Type B pancreatic cell (in vitro differentiated cells): ENCODE results near the gene KIRREL3. TPM values are rescaled to one million over a fixed set of nuclear protein-coding genes. Genes with fewer than 3 reads are reported as not detected.

Experiments
- DNase-seq: peaks from one replicate; pipeline ENCODE4 v3.0.0; 2021; ENCODE audit warnings: mixed read lengths; ENCODE audit not compliant: unreplicated experiment; ENCODE audit errors: extremely low spot score
- H3K27ac Mint-ChIP-seq: 2 replicates; pipeline ENCODE4 v1.8.0; 2021; ENCODE audit warnings: mild to moderate bottlenecking, mixed read lengths
- H3K27me3 Mint-ChIP-seq: 2 replicates; pipeline ENCODE4 v1.8.0; 2021; ENCODE audit warnings: mixed read lengths
- H3K36me3 Mint-ChIP-seq: 2 replicates; pipeline ENCODE4 v1.8.0; 2021; ENCODE audit warnings: mixed read lengths
- H3K4me1 Mint-ChIP-seq: one replicate; pipeline ENCODE4 v1.8.0; 2021; ENCODE audit warnings: mixed read lengths; ENCODE audit not compliant: unreplicated experiment
- H3K4me3 Mint-ChIP-seq: 2 replicates; pipeline ENCODE4 v1.8.0; 2021; ENCODE audit warnings: mild to moderate bottlenecking, mixed read lengths
- H3K9me3 Mint-ChIP-seq: 2 replicates; pipeline ENCODE4 v1.8.0; 2021; ENCODE audit warnings: mixed read lengths
- total RNA-seq: library from RNA; stranded (reverse); gene quantifications from 2 replicates; pipeline ENCODE4 v1.2.1, GENCODE V29; 2021; ENCODE audit warnings: low replicate concordance
- TF ChIP-seq, protein P1 (sequence below): fragments of 200-600 bp; sonication (generic); conservative IDR thresholded peaks from 2 replicates; pipeline ENCODE4 v1.5.0; 2021; ENCODE audit warnings: antibody characterized with exemption, mild to moderate bottlenecking

Gene KIRREL3
- total RNA-seq, 1 donor from 2014 or later: 4.1 TPM

DNA sequence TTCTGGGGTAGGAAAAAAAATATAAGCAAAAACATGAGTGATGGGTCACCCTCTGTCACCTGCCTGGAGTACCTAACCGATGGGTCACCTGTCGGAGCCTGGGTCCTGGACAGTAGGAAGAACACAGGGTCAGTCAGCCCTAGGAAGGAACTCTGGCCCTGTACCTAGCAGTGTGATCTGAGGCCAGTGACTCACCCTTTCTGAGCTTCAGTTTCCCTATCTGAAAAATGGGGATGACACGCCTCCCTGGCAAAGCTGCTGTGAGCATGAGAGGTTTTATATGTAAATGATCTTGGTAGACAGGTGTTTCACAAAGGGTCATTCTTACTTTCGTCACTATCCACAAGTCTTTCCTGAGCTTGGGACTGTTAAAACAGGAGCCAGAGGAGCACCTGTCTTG, 463.1 kb downstream of the KIRREL3 start:
- Mint-ChIP-seq H3K4me3 (no peak overlapping the region), H3K36me3 (no peaks in the 10 kb centered on the region), H3K9me3 (no peaks in the 10 kb centered on the region), H3K27me3 (peaks cover 44% of the 10 kb centered on the region), H3K4me1 (peaks cover 5% of the 10 kb centered on the region), H3K27ac (no peak overlapping the region)
- DNase-seq: no peak
- TF ChIP-seq, protein P1, sequence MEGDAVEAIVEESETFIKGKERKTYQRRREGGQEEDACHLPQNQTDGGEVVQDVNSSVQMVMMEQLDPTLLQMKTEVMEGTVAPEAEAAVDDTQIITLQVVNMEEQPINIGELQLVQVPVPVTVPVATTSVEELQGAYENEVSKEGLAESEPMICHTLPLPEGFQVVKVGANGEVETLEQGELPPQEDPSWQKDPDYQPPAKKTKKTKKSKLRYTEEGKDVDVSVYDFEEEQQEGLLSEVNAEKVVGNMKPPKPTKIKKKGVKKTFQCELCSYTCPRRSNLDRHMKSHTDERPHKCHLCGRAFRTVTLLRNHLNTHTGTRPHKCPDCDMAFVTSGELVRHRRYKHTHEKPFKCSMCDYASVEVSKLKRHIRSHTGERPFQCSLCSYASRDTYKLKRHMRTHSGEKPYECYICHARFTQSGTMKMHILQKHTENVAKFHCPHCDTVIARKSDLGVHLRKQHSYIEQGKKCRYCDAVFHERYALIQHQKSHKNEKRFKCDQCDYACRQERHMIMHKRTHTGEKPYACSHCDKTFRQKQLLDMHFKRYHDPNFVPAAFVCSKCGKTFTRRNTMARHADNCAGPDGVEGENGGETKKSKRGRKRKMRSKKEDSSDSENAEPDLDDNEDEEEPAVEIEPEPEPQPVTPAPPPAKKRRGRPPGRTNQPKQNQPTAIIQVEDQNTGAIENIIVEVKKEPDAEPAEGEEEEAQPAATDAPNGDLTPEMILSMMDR: no peak

DNA sequence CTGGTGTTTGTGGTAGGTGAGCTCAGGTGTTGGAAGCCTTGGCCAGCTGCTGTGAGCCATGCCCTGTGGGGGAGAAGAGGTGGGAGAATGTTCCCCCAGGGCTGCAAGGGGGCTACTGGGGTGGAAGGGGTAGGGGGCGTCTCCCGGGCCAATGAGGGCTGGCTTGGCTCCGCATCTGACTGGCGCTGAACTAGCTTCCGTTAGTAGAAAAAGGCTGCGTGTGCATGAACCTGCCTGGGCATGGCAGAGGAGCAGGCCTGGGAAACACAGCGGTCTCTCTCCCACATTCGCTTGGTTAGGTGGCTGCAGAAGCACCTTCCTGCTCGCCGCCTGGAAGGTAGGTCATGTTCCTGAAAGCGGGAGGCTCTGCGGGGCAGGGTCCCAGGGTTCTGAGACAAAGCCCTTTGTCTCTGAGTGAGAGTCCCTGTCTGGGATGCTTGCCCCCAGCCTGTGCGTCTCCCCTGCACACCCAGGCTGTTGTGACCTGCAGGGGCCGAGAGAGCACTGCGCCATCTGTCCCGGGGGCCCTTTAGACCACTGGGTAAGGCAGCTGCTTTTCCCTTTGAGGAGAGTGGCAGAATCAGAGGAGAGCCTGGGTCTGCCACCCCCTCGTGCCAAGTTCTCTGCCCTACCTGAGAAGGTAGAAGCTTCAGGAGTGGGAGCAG, 466.3 kb downstream of the KIRREL3 start:
- H3K36me3 Mint-ChIP-seq: no peaks in the 10 kb centered on the region
- TF ChIP-seq, protein P1: no peak
- DNase-seq: no peak
- peaks cover 32% of the 10 kb centered on the region for H3K27me3 Mint-ChIP-seq
- no peaks in the 10 kb centered on the region for H3K9me3 Mint-ChIP-seq
- peaks cover 5% of the 10 kb centered on the region for H3K4me1 Mint-ChIP-seq
- H3K4me3 Mint-ChIP-seq: no peak overlapping the region
- H3K27ac Mint-ChIP-seq: no peak overlapping the region

DNA sequence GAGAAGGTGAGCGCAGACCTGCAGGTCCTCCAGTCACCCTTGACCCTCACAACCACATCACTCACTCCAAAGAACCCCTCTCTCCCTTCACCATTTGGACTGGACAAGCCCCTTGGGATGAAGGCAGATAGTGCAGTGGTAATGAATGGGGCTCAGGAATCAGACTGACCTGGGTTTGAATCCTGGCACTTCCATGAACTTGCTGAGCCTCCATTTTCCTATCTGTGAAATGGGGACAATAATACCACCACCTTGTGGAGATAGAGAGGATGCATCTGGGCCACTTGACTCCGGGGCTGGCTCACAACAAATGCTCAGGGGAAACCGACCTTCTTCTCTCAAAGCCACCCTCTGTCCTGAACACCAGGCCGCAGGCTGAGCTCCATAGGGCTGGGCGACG, 467.0 kb downstream of the KIRREL3 start:
- H3K27me3 Mint-ChIP-seq: peaks cover 30% of the 10 kb centered on the region
- TF ChIP-seq, protein P1: no peak
- H3K36me3 Mint-ChIP-seq: no peaks in the 10 kb centered on the region
- H3K27ac Mint-ChIP-seq: no peak overlapping the region
- no peak overlapping the region for H3K4me3 Mint-ChIP-seq
- no peak for DNase-seq
- H3K4me1 Mint-ChIP-seq: peaks cover 5% of the 10 kb centered on the region
- no peaks in the 10 kb centered on the region for H3K9me3 Mint-ChIP-seq

DNA sequence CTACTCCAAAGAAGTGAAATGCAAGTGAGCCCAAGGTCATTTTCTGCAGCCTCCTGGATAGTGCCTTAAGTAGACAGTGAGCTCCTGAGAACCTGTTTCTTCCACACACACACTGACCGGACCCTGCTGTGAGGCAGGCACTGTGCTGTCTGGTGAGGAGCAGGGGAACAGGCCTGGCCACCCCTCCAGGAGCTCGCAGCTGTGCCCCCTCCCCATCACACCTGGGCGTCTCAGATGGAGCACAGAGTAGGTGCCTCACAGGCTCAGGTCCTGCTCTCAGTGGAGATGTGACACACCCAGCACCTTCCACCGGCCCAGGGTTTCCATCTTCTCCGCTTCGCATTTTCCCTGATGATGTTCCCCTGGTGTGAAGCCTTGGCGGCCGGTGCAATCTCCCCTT, 470.2 kb downstream of the KIRREL3 start:
- TF ChIP-seq, protein P1: no peak
- no peak overlapping the region for H3K4me3 Mint-ChIP-seq
- H3K27ac Mint-ChIP-seq: no peak overlapping the region
- no peaks in the 10 kb centered on the region for H3K4me1 Mint-ChIP-seq
- H3K9me3 Mint-ChIP-seq: no peaks in the 10 kb centered on the region
- H3K36me3 Mint-ChIP-seq: no peaks in the 10 kb centered on the region
- H3K27me3 Mint-ChIP-seq: peaks cover 36% of the 10 kb centered on the region
- no peak for DNase-seq

DNA sequence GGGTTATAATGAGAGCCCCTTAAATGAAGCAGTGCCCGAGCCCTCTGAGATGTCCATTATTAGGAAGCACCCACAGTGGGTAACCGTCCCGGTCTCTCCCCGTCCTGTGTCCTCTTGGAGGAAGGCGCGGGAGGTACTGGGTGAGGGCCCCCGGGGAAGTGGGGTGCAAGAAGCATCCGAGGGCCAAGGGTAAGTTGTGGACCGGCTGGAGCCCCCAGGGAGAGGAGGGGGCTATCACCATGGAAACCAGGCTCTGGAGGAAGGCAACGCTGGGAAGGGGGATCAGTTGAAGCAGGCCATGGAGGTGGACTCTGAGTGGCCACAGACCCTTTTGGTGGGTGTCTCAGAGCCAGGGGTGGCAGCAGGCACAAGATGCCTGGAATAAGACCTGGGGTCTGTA, 471.5 kb downstream of the KIRREL3 start:
- TF ChIP-seq, protein P1: no peak
- Mint-ChIP-seq H3K4me3 (no peak overlapping the region), H3K27me3 (peaks cover 46% of the 10 kb centered on the region), H3K4me1 (no peaks in the 10 kb centered on the region), H3K36me3 (no peaks in the 10 kb centered on the region), H3K9me3 (no peaks in the 10 kb centered on the region), H3K27ac (no peak overlapping the region)
- no peak for DNase-seq
